GM19099 (cell line): ENCODE data around the gene RTTN.

Source experiments
- POLR2A ChIP-seq: IDR thresholded peaks from 3 replicates; pipeline ENCODE4 v1.6.1; 2011; ENCODE audit warnings: low read depth; ENCODE audit not compliant: insufficient read length; ENCODE audit errors: extremely low read depth

Gene RTTN

GRCh38 chr18:70015127-70015526, 190.4 kb downstream of the RTTN start:
- no peak for TF ChIP-seq POLR2A

GRCh38 chr18:70005580-70005979, 199.9 kb downstream of the RTTN start:
- no peak for TF ChIP-seq POLR2A

GRCh38 chr18:70004696-70005095, 200.8 kb downstream of the RTTN start:
- TF ChIP-seq POLR2A: no peak

GRCh38 chr18:69999656-70000055, 205.8 kb downstream of the RTTN start:
- no peak for TF ChIP-seq POLR2A

- no peak for TF ChIP-seq POLR2A
Measured at GRCh38 chr18:69998523-69998987, 206.9 kb downstream of the RTTN start.

GRCh38 chr18:69996951-69997798, 208.3 kb downstream of the RTTN start:
- no peak for TF ChIP-seq POLR2A

GRCh38 chr18:69996417-69996816, 209.1 kb downstream of the RTTN start:
- no peak for TF ChIP-seq POLR2A

GRCh38 chr18:69995774-69996173, 209.7 kb downstream of the RTTN start:
- no peak for TF ChIP-seq POLR2A

- no peak for TF ChIP-seq POLR2A
Measured at GRCh38 chr18:69992776-69993175, 212.7 kb downstream of the RTTN start.

GRCh38 chr18:69987870-69988269, 217.6 kb downstream of the RTTN start:
- TF ChIP-seq POLR2A: no peak

GRCh38 chr18:69985239-69985638, 220.2 kb downstream of the RTTN start:
- TF ChIP-seq POLR2A: no peak

GRCh38 chr18:69982417-69982816, 223.1 kb downstream of the RTTN start:
- TF ChIP-seq POLR2A: no peak

GRCh38 chr18:69981948-69982347, 223.5 kb downstream of the RTTN start:
- no peak for TF ChIP-seq POLR2A

- no peak for TF ChIP-seq POLR2A
Measured at GRCh38 chr18:69980982-69981804, 224.3 kb downstream of the RTTN start.

- no peak for TF ChIP-seq POLR2A
Measured at GRCh38 chr18:69980509-69980908, 225.0 kb downstream of the RTTN start.
